H1 (cell line): Measurements from ENCODE around the gene RTN4RL2. TPM values are rescaled to one million over a fixed set of nuclear protein-coding genes. Genes with fewer than 3 reads are reported as not detected.

Experiments used
- CTCF ChIA-PET: fragments of 300-600 bp; sonication (Branson Sonifier 250); formaldehyde crosslinking; loops from one replicate; lab custom pipeline; 2021; ENCODE audit not compliant: partially characterized antibody; lab: Charles Lee
- POLR2A ChIA-PET: fragments of 300-600 bp; sonication (Branson Sonifier 250); formaldehyde crosslinking; loops from one replicate; lab custom pipeline; 2021; ENCODE audit warnings: inconsistent platforms; ENCODE audit not compliant: partially characterized antibody; lab: Charles Lee
- DNase-seq, 2 experiments: peaks; one replicate each; pipeline versions ENCODE4 v3.0.0 to v3.0.0-alpha.2; 2010 to 2022; ENCODE audit warnings: low spot score in 2 of 2, low read depth in 1 of 2, mixed read lengths in 1 of 2
- FAIRE-seq: peaks from 2 replicates; lab custom pipeline; 2011; peaks lifted over from hg19 to GRCh38; lab: Jason Lieb, UNC
- H2AFZ ChIP-seq: 2 replicates; pipeline ENCODE4 v1.8.1; 2012; ENCODE audit warnings: low read length, inconsistent platforms
- H2AK5ac ChIP-seq: 2 replicates; pipeline ENCODE4 v1.6.1; 2013; ENCODE audit warnings: low read depth, low read length
- H2BK120ac ChIP-seq: replicated peaks from 2 replicates; pipeline ENCODE3; 2013; ENCODE audit warnings: low read depth, low read length, inconsistent platforms
- H2BK12ac ChIP-seq: 2 replicates; pipeline ENCODE4 v1.6.1; 2013; ENCODE audit warnings: low read depth, low read length
- H2BK15ac ChIP-seq: 2 replicates; pipeline ENCODE4 v1.6.1; 2013; ENCODE audit warnings: low read length
- H2BK20ac ChIP-seq: 2 replicates; pipeline ENCODE4 v1.6.1; 2013; ENCODE audit warnings: low read length
- H2BK5ac ChIP-seq: 2 replicates; pipeline ENCODE4 v1.6.1; 2013; ENCODE audit warnings: low read depth, low read length
- H3K14ac ChIP-seq: 2 replicates; pipeline ENCODE4 v1.6.1; 2013; ENCODE audit warnings: inconsistent platforms; ENCODE audit not compliant: insufficient read length
- H3K18ac ChIP-seq: 2 replicates; pipeline ENCODE4 v1.6.1; 2013; ENCODE audit warnings: low read length; ENCODE audit errors: extremely low read depth
- H3K23ac ChIP-seq: 2 replicates; pipeline ENCODE4 v1.6.1; 2013; ENCODE audit warnings: inconsistent platforms; ENCODE audit not compliant: insufficient read length
- H3K23me2 ChIP-seq: 2 replicates; pipeline ENCODE4 v1.6.1; 2013; ENCODE audit warnings: low read depth, low read length
- H3K27ac ChIP-seq: 2 replicates; pipeline ENCODE4 v1.6.1; 2011; ENCODE audit warnings: low read depth, low read length, inconsistent platforms
- H3K27me3 ChIP-seq, 4 experiments: replicated peaks in 1 of 4; 1 replicate in 1 of 4; 2 replicates in 3 of 4; pipeline versions ENCODE4 v1.6.1 to v1.8.1; 2011 to 2013; ENCODE audit warnings: low read length in 3 of 4, mild to moderate bottlenecking in 3 of 4, inconsistent platforms in 2 of 4, mixed read lengths in 2 of 4, moderate library complexity in 1 of 4; ENCODE audit not compliant: control insufficient read depth in 3 of 4, insufficient read depth in 3 of 4; ENCODE audit errors: extremely low read depth in 1 of 4
- H3K36me3 ChIP-seq, 4 experiments: 2 replicates each; pipeline versions ENCODE4 v1.6.1 to v1.8.1; 2011 to 2013; ENCODE audit warnings: mild to moderate bottlenecking in 4 of 4, low read length in 3 of 4, moderate library complexity in 2 of 4, control low read depth in 1 of 4, inconsistent platforms in 1 of 4; ENCODE audit not compliant: insufficient read depth in 4 of 4, control insufficient read depth in 2 of 4
- H3K4ac ChIP-seq: replicated peaks from 2 replicates; pipeline ENCODE3; 2013; ENCODE audit warnings: low read length, low read depth, mixed read lengths, inconsistent platforms; ENCODE audit not compliant: insufficient read length
- H3K4me1 ChIP-seq, 4 experiments: replicated peaks in 1 of 4; 1 replicate in 1 of 4; 2 replicates in 3 of 4; pipeline versions ENCODE4 v1.6.1 to v1.8.1; 2011 to 2013; ENCODE audit warnings: low read length in 3 of 4, inconsistent platforms in 2 of 4, mixed read lengths in 1 of 4; ENCODE audit not compliant: insufficient read depth in 4 of 4, control insufficient read depth in 3 of 4
- H3K4me2 ChIP-seq, 2 experiments: 2 replicates each; pipeline versions ENCODE4 v1.6.1 to v1.8.1; 2011 to 2013; ENCODE audit warnings: low read depth in 2 of 2, low read length in 2 of 2, control low read depth in 1 of 2, inconsistent platforms in 1 of 2, mild to moderate bottlenecking in 1 of 2; ENCODE audit not compliant: insufficient read depth in 1 of 2
- H3K4me3 ChIP-seq, 4 experiments: fragments of 200-600, 300-600 bp in 1 of 4; sonication (generic), shearing (Covaris generic), sonication (Bioruptor Twin) in 1 of 4; 2 replicates each; pipeline versions ENCODE4 v1.5.1 to v1.8.1; 2011 to 2016; ENCODE audit warnings: low read length in 4 of 4, low read depth in 3 of 4, control low read depth in 2 of 4, inconsistent platforms in 2 of 4, mild to moderate bottlenecking in 2 of 4, mixed read lengths in 1 of 4, moderate library complexity in 1 of 4; ENCODE audit not compliant: insufficient read depth in 2 of 4; ENCODE audit errors: extremely low read depth in 1 of 4
- H3K56ac ChIP-seq: replicated peaks from 2 replicates; pipeline ENCODE3; 2013; ENCODE audit warnings: low read depth, mild to moderate bottlenecking, mixed read lengths, low read length, inconsistent platforms; ENCODE audit not compliant: insufficient read length
- H3K79me1 ChIP-seq: 2 replicates; pipeline ENCODE4 v1.6.1; 2013; ENCODE audit warnings: low read depth, low read length, control low read depth
- H3K79me2 ChIP-seq, 2 experiments: 2 replicates each; pipeline versions ENCODE4 v1.6.1 to v1.8.1; 2012 to 2013; ENCODE audit warnings: low read length in 2 of 2, mild to moderate bottlenecking in 2 of 2, inconsistent platforms in 1 of 2; ENCODE audit not compliant: insufficient read depth in 2 of 2, control insufficient read depth in 1 of 2
- H3K9ac ChIP-seq, 4 experiments: replicated peaks in 1 of 4; 1 replicate in 1 of 4; 2 replicates in 3 of 4; pipeline versions ENCODE4 v1.6.1 to v1.8.1; 2011 to 2013; ENCODE audit warnings: low read depth in 3 of 4, low read length in 3 of 4, control low read depth in 2 of 4, mild to moderate bottlenecking in 2 of 4, moderate library complexity in 2 of 4, inconsistent platforms in 1 of 4; ENCODE audit errors: extremely low read depth in 1 of 4
- H3K9me3 ChIP-seq, 2 experiments: 2 replicates each; pipeline versions ENCODE4 v1.6.1 to v1.8.1; 2012 to 2013; ENCODE audit warnings: mild to moderate bottlenecking in 2 of 2, moderate library complexity in 2 of 2, control low read depth in 1 of 2, inconsistent platforms in 1 of 2, low read depth in 1 of 2, low read length in 1 of 2, mixed read lengths in 1 of 2; ENCODE audit not compliant: insufficient read depth in 2 of 2
- H4K20me1 ChIP-seq, 2 experiments: replicated peaks in 1 of 2; 2 replicates each; pipeline versions ENCODE3 to v1.8.1; 2011 to 2013; ENCODE audit warnings: inconsistent platforms in 2 of 2, low read length in 2 of 2, mild to moderate bottlenecking in 1 of 2; ENCODE audit not compliant: insufficient read depth in 2 of 2, control insufficient read depth in 1 of 2
- H4K5ac ChIP-seq: 2 replicates; pipeline ENCODE4 v1.6.1; 2013; ENCODE audit warnings: low read length, low read depth, mixed read lengths, inconsistent platforms; ENCODE audit not compliant: insufficient read length
- H4K8ac ChIP-seq: 2 replicates; pipeline ENCODE4 v1.8.0; 2013; ENCODE audit warnings: mild to moderate bottlenecking, moderate library complexity, low read length, inconsistent platforms; ENCODE audit not compliant: insufficient read depth; ENCODE audit errors: extremely low read depth
- H4K91ac ChIP-seq: replicated peaks from 2 replicates; pipeline ENCODE3; 2013; ENCODE audit warnings: low read length, mixed read lengths, inconsistent platforms; ENCODE audit not compliant: insufficient read length
- HDAC6 ChIP-seq: IDR thresholded peaks from one replicate; pipeline ENCODE4 v1.7.1; 2012; ENCODE audit warnings: low read depth, mild to moderate bottlenecking, inconsistent platforms, low read length, moderate library complexity
- POLR2AphosphoS5 ChIP-seq: IDR thresholded peaks from 2 replicates; pipeline ENCODE4 v1.6.1; 2011; ENCODE audit warnings: low read depth, low read length
- POU5F1 ChIP-seq: IDR thresholded peaks from 2 replicates; pipeline ENCODE4 v1.6.1; 2011; ENCODE audit warnings: low read depth, mild to moderate bottlenecking, low read length, moderate library complexity
- SP1 ChIP-seq: IDR thresholded peaks from 2 replicates; pipeline ENCODE4 v1.6.1; 2011; ENCODE audit warnings: low read depth, low read length
- SP2 ChIP-seq: IDR thresholded peaks from 2 replicates; pipeline ENCODE4 v1.6.1; 2012; ENCODE audit warnings: mild to moderate bottlenecking, low read length, inconsistent platforms
- TBP ChIP-seq: IDR thresholded peaks from 2 replicates; pipeline ENCODE4 v1.6.1; 2011; ENCODE audit warnings: low read depth, low read length, improper control_type of control experiment
- YY1 ChIP-seq: IDR thresholded peaks from 2 replicates; pipeline ENCODE4 v1.6.1; 2011; ENCODE audit warnings: low read depth, mild to moderate bottlenecking, low read length
- whole genome bisulfite sequencing, 2 experiments: shearing (Covaris generic) in 1 of 2; methylation state at CpG; one replicate each; pipeline versions ENCODE4 v1.1.6 to v1.1.7; 2013 to 2015; ENCODE audit warnings: low lambda C conversion rate in 2 of 2, mixed read lengths in 2 of 2, inconsistent platforms in 1 of 2, low coverage in 1 of 2, missing lambda C conversion rate in 1 of 2; ENCODE audit not compliant: insufficient replicate concordance in 2 of 2, insufficient coverage in 1 of 2, insufficient read length in 1 of 2; ENCODE audit errors: extremely low coverage in 1 of 2, missing lambda C conversion rate in 1 of 2; 5-methylcytosine and 5-hydroxymethylcytosine counted together
- polyA plus RNA-seq, 7 experiments: library from polyadenylated mRNA; depleted of rRNA in 3 of 7; stranded (reverse) in 5 of 7; unstranded in 2 of 7; fragments of >200 nt in 5 of 7; fragments of 200-250 nt in 2 of 7; gene quantifications; 1 replicate in 5 of 7; 2 replicates in 1 of 7; 4 replicates in 1 of 7; pipeline versions ENCODE4 v1.2.1 to v1.2.3, GENCODE V29; 2011 to 2013; ENCODE audit warnings: missing spikeins in 2 of 7, mixed read lengths in 2 of 7
- total RNA-seq: library from RNA; stranded (reverse); fragmentation: NEBNext Ultra II Directional; extraction: Animal tissue kit (Norgen Biotek cat#: 25700); gene quantifications from 2 replicates; pipeline ENCODE4 v1.2.1, GENCODE V29; 2021

The RTN4RL2 gene
- total and polyA plus RNA-seq, 2 of the 8 experiments (the other 6 are each of a cell fraction or from before 2014, with no cell fraction given), result 11.4 to 23.7 TPM

DNA sequence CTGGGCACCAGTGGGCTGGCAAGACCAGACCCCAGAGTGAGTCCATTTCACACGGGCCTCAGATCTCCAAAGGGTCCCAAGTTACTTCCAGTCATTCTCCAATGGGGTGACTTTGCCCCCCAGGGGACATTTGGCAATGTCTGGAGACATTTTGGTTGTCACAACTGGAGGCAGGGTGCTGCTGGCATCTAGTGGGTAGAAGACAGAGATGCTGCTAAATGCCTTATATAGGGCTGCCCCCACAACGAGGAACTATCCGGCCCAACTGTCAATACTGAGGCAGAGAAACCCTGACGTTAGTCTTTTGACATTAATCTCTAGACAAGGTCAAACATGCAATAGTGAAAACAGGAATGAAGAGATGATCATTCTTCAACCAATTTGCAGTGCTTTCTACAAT lies 6.4 kb downstream of the RTN4RL2 start:
- H3K4me1 ChIP-seq, result peaks cover 5 to 44% (median 36%) of the 10 kb centered on the region in 4 experiments
- H2BK120ac ChIP-seq, result no peak overlapping the region
- H3K4me3 ChIP-seq, result no peak overlapping the region
- no peak overlapping the region for H2BK5ac ChIP-seq
- peaks cover 0 to 6% (median 5%) of the 10 kb centered on the region in 4 experiments; a peak in 4 of 7 replicates for H3K27me3 ChIP-seq
- H2BK20ac ChIP-seq, result no peak overlapping the region
- POLR2A ChIA-PET, result interaction anchor here (10.5 kb wide), 1 partner anchor 15 kb away, joined by 141 read pairs; no protein-coding TSS in a partner anchor
- no peak overlapping the region for H3K4me2 ChIP-seq
- no peak overlapping the region for H2BK12ac ChIP-seq
- no peak overlapping the region for H3K56ac ChIP-seq
- H4K8ac ChIP-seq, result no peak overlapping the region
- H3K27ac ChIP-seq, result no peak overlapping the region
- peaks cover under 1% of the 10 kb centered on the region; the same call in 1 of the 2 replicates for H3K23me2 ChIP-seq
- no peak overlapping the region for H3K18ac ChIP-seq
- no peak overlapping the region for H3K4ac ChIP-seq
- FAIRE-seq (no peak), DNase-seq (no peak)
- no peak overlapping the region for H2AK5ac ChIP-seq
- H3K79me2 ChIP-seq, result peaks cover 0 to 18% of the 10 kb centered on the region in 2 experiments; a peak in 2 of 4 replicates
- CTCF ChIA-PET, result interaction anchor here (2.0 to 14.0 kb wide), 2 partner anchors 9 to 19 kb away, joined by 9 to 452 read pairs; no protein-coding TSS in a partner anchor
- no peak overlapping the region for H3K9ac ChIP-seq
- H2BK15ac ChIP-seq, result no peak overlapping the region
- H3K36me3 ChIP-seq, result peaks cover 0 to 11% (median 5%) of the 10 kb centered on the region in 4 experiments; a peak in 4 of 8 replicates
- H2AFZ ChIP-seq, result no peak overlapping the region
- H3K9me3 ChIP-seq, result no peaks in the 10 kb centered on the region
- no peak overlapping the region for H3K23ac ChIP-seq
- 92% methylated on average over 4 of the region's 4 CpGs; no CpG with 5 or more reads in 1 of the 2 experiments for WGBS, 2 experiments
- H3K79me1 ChIP-seq, result peaks cover 3% of the 10 kb centered on the region; the same call in 1 of the 2 replicates
- no peak overlapping the region for H4K5ac ChIP-seq
- H4K91ac ChIP-seq, result no peak overlapping the region
- peaks cover 2 to 8% of the 10 kb centered on the region in 2 experiments for H4K20me1 ChIP-seq
- H3K14ac ChIP-seq, result no peak overlapping the region
- TF ChIP-seq SP2 (no peak), HDAC6 (no peak), YY1 (no peak), SP1 (no peak), POLR2AphosphoS5 (no peak), TBP (no peak), POU5F1 (no peak)
